ENCODE measurements around the gene ANKH. TPM values are rescaled to one million over a fixed set of nuclear protein-coding genes. Genes with fewer than 3 reads are reported as not detected.

Gene ANKH
- total and polyA plus RNA-seq, 2 of the 13 experiments (the other 11 are each of a cell fraction or from before 2014, with no cell fraction given) = 25.0 to 36.0 TPM

DNA sequence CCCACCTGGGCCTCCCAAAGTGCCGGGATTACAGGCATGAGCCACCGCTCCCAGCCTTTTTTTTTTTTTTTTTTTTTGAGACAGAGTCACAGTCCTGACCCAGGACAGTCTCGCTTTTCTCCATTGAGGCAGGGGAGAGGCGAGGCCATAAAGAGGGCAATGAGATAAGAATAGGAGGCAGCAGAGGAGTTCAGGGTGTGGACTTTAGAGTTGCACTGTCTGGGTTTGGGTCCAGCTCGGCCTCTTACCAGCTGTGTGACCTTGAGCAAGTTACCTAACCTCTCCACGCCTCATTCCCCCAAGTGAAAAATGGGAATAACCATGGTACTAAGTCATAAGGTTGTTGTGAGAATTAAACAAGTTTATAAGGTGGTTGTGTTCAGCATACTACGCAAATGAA is 24.6 kb upstream of the ANKH start:
- TF ChIP-seq ZNF337 (CRISPR knock-in tag; IDR thresholded peaks at IDR 0.05; ENCODE audit: borderline replicate concordance, low read depth) (no peak), TARDBP (CRISPR knock-in tag; IDR thresholded peaks at IDR 0.05) (no peak), ZSCAN5A (CRISPR knock-in tag; IDR thresholded peaks at IDR 0.05; ENCODE audit: borderline replicate concordance) (no peak), HNF4A (CRISPR knock-in tag; IDR thresholded peaks at IDR 0.05) (peak; percentile 28; the same call in 1 of the 2 replicates)

GRCh38 chr5:14895301-14895700 is 23.7 kb upstream of the ANKH start:
- H3K36me3 ChIP-seq (replicated peaks in 1 of 2; ENCODE audit: control insufficient read depth in 1 of 2, insufficient read depth in 2 of 2, low read length in 2 of 2) = no peaks in the 10 kb centered on the region
- DNase-seq (ENCODE audit: low spot score) (no peak), FAIRE-seq (no peak), ATAC-seq (no peak)
- ChIA-PET CTCF (ENCODE audit: low intra/inter-chr PET ratio, low total read pairs) (no interaction called here), POLR2A (no interaction called here)
- H3K4me3 ChIP-seq (replicated peaks in 1 of 3; ENCODE audit: insufficient read depth in 1 of 3, low read depth in 2 of 3, low read length in 3 of 3) = no peak overlapping the region
- intact Hi-C loops (cut with micrococcal nuclease; ENCODE audit: unreplicated experiment) (no loop called here), in situ Hi-C loops (cut with HindIII; ENCODE audit: extremely low pct_ligation_motif_present, low pct_unique_long_range_greater_than_20kb) (no loop called here)
- H3K4me2 ChIP-seq (ENCODE audit: low read depth, low read length) = no peak overlapping the region
- BruUV-seq (replicated peaks) = no TSS peak
- peaks cover 0 to 7% of the 10 kb centered on the region in 2 experiments; a peak in 1 of 5 replicates for H3K27me3 ChIP-seq (ENCODE audit: control insufficient read depth in 1 of 2, insufficient read depth in 2 of 2, low read length in 2 of 2)
- TF ChIP-seq RFX5 (IDR thresholded peaks at IDR 0.05; ENCODE audit: low read depth, low read length) = no peak
- TF ChIP-seq, protein P1, sequence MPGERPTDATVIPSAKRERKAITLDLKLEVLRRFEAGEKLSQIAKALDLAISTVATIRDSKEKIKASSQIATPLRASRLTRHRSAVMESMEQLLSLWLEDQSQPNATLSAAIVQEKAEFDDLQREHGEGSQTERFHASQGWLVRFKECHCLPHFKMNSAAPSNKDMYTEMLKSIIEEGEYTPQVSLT (CRISPR knock-in tag; IDR thresholded peaks at IDR 0.05; ENCODE audit: borderline replicate concordance, low read depth) = no peak
- TF ChIP-seq, protein P2, sequence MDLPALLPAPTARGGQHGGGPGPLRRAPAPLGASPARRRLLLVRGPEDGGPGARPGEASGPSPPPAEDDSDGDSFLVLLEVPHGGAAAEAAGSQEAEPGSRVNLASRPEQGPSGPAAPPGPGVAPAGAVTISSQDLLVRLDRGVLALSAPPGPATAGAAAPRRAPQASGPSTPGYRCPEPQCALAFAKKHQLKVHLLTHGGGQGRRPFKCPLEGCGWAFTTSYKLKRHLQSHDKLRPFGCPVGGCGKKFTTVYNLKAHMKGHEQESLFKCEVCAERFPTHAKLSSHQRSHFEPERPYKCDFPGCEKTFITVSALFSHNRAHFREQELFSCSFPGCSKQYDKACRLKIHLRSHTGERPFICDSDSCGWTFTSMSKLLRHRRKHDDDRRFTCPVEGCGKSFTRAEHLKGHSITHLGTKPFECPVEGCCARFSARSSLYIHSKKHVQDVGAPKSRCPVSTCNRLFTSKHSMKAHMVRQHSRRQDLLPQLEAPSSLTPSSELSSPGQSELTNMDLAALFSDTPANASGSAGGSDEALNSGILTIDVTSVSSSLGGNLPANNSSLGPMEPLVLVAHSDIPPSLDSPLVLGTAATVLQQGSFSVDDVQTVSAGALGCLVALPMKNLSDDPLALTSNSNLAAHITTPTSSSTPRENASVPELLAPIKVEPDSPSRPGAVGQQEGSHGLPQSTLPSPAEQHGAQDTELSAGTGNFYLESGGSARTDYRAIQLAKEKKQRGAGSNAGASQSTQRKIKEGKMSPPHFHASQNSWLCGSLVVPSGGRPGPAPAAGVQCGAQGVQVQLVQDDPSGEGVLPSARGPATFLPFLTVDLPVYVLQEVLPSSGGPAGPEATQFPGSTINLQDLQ (CRISPR knock-in tag; IDR thresholded peaks at IDR 0.05) = no peak
- no peak for TF ChIP-seq ZFP36L2 (CRISPR knock-in tag; IDR thresholded peaks at IDR 0.05)
- TF ChIP-seq ZNF207 (IDR thresholded peaks at IDR 0.05; ENCODE audit: borderline replicate concordance) = no peak
- TF ChIP-seq ZNF878 (CRISPR knock-in tag; IDR thresholded peaks at IDR 0.05) = no peak
- TF ChIP-seq PCBP1 (IDR thresholded peaks at IDR 0.05; ENCODE audit: borderline replicate concordance, low read depth, low read length) = no peak
- no peak for TF ChIP-seq SMAD9 (CRISPR knock-in tag; IDR thresholded peaks at IDR 0.05)
- no peaks in the 10 kb centered on the region for H3K79me2 ChIP-seq (ENCODE audit: insufficient read depth, low read length)
- no peak overlapping the region for H2AFZ ChIP-seq (ENCODE audit: low read length)
- H3K4me1 ChIP-seq (ENCODE audit: insufficient read depth, low read length) = peaks cover 6% of the 10 kb centered on the region
- no peaks in the 10 kb centered on the region for H4K20me1 ChIP-seq (ENCODE audit: insufficient read depth, low read length)
- no peak overlapping the region for H3K9ac ChIP-seq (ENCODE audit: insufficient read depth, low read depth, low read length)
- H3K27ac ChIP-seq (ENCODE audit: extremely low read length, insufficient read depth, low read length) = no peak overlapping the region
- 72% methylated on average over 6 of the region's 6 CpGs for WGBS (ENCODE audit: low lambda C conversion rate)
- H3K9me3 ChIP-seq (ENCODE audit: low read length) = no peaks in the 10 kb centered on the region

More for the DNA sequence above, 24.6 kb upstream of the ANKH start:
- in situ Hi-C loops (cut with HindIII; ENCODE audit: extremely low pct_ligation_motif_present, low pct_unique_long_range_greater_than_20kb) = no loop called here
- POLR2A ChIA-PET = no interaction called here
- H3K9ac ChIP-seq (ENCODE audit: insufficient read depth, low read depth, low read length) = no peak overlapping the region
- no peak overlapping the region for H3K4me2 ChIP-seq (ENCODE audit: low read depth, low read length)
- H3K9me3 ChIP-seq (ENCODE audit: low read length) = no peaks in the 10 kb centered on the region
- WGBS (ENCODE audit: low lambda C conversion rate) = 22% methylated on average over 7 of the region's 7 CpGs
- H3K4me3 ChIP-seq (replicated peaks in 1 of 3; ENCODE audit: insufficient read depth in 1 of 3, low read depth in 2 of 3, low read length in 3 of 3) = no peak overlapping the region
- H2AFZ ChIP-seq (ENCODE audit: low read length) = no peak overlapping the region
- H3K4me1 ChIP-seq (ENCODE audit: insufficient read depth, low read length) = peaks cover 14% of the 10 kb centered on the region
- CTCF ChIA-PET (ENCODE audit: low intra/inter-chr PET ratio, low total read pairs) = no interaction called here
- DNase-seq (ENCODE audit: low spot score) (no peak), ATAC-seq (no peak), FAIRE-seq (no peak)
- intact Hi-C loops (cut with micrococcal nuclease; ENCODE audit: unreplicated experiment) = no loop called here
- no peaks in the 10 kb centered on the region for H3K79me2 ChIP-seq (ENCODE audit: insufficient read depth, low read length)
- H3K27me3 ChIP-seq (ENCODE audit: control insufficient read depth in 1 of 2, insufficient read depth in 2 of 2, low read length in 2 of 2) = 0 out of 5 replicates have a peak, but pooled peaks cover 0 to 3% of the 10 kb centered on the region in 2 experiments
- BruUV-seq (replicated peaks) = no TSS peak
- H4K20me1 ChIP-seq (ENCODE audit: insufficient read depth, low read length) = no peaks in the 10 kb centered on the region
- no peak overlapping the region for H3K27ac ChIP-seq (ENCODE audit: extremely low read length, insufficient read depth, low read length)
- H3K36me3 ChIP-seq (replicated peaks in 1 of 2; ENCODE audit: control insufficient read depth in 1 of 2, insufficient read depth in 2 of 2, low read length in 2 of 2) = no peaks in the 10 kb centered on the region
